GM19438 (cell line): ENCODE results near the gene CEP57L1.
A peak's percentile ranks its signal among the peaks of the same experiment; 100 is the strongest.
"Not testable (repeated sequence)": the region's sequence is repeated elsewhere in the genome, so short reads cannot be mapped to it uniquely, and the experiment has no call there.

Experiments used
- ATAC-seq: cut with Tn5 transposase; IDR thresholded peaks from one replicate; pipeline ENCODE4 v1.9.1; 2021; ENCODE audit warnings: low read depth; ENCODE audit not compliant: unreplicated experiment

The CEP57L1 gene

DNA sequence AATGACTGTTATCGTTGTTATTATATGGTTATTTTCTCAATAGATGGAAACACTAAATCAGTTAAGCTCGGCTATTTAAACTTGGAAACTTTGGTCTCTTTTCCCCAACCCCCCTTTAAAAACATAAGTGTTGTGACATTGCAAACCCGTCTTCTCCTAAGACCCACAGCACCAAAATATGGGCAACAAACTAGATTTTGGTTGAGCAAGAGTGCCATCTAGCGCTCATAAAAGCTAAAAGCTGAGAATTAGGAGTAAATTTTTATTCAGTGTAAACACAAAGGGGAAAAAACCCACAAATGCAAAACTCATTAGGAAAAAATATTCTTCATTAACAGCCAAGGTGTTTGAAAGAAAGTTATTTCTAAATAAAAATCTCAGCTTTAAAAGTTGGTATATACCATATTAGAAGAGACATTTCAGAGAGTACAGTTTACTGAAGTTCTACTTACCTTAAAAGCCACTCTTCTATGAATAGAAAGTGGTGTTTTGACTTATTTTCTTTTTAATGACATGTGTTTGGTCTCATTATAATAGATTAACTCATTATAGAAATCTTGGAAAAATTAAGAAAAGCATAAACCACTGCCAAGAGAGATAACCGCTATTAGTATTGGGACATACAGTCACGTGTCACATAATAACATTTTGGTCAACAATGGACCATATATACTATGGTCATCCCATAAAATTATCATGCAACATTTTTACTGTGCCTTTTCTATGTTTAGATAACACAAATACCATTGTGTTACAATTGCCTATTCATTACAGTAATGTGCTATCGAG, 21.8 kb upstream of the CEP57L1 start:
- ATAC-seq: no peak

DNA sequence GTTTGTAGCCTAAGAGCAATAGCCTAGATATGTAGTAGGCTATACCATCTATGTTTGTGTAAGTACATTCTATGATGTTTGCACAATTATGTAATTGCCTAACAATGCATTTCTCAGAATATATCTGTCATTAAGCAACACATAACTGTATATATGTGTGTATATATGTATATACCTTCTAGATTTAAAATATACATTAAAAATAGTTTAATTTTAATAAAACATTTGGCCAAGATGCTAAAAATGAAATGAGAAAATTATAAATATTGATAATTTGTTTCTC, 21.2 kb upstream of the CEP57L1 start:
- no peak for ATAC-seq

DNA sequence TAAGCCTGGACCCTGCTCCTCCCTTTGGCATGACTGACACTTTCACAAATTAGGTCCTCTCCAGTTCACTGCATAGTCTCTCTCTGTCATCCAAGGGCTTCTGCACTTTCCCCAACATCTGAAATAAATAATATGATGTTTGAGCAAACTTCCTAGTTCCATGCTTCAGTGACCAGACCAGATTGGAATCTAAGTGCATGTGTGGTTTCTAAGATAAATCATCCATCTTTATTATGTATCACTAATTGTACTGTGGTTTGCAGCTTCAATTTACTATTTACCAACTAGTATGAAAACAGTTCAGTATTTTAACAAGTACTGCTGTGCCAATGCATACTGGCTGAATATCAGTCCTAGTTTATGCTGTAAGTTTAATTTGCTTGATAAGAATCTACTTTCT, 19.4 kb upstream of the CEP57L1 start:
- ATAC-seq: no peak

DNA sequence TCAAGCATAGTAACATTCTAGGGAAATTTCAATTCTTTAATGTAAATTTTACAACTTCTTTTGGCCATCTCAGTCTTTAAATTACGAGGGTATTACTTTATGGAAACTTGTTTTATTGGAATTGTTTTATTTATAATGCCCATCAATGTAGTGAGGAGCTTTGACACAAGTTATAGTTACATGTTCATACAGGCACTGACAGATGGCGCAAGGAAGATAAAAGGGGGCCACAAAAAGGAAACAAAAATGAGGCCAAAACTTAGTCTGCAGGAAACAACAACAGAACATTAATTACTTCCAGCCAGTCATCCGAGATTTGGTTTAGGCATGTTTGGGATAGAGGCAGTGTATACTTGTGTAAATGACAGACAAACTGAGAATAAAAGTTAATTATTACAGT, 18.9 kb upstream of the CEP57L1 start:
- ATAC-seq: no peak

DNA sequence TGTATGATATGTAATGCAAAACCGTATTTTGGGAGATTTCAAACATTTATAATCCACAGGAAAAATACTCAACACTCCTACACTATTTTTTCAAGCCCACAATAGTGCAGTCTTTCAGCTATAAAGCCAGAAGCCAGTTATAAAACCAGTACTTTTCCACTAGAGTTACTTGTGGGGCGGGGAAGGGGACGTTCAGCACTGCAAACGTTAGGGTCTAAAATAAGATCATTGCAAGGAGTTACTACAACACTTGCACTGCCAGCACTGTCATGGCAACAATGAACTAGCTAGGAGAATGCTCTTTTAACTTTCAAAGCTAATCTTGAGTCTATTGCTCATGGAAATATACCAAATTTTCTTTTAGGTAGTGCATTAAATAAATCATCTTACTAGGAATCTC, 15.3 kb upstream of the CEP57L1 start:
- ATAC-seq: no peak

DNA sequence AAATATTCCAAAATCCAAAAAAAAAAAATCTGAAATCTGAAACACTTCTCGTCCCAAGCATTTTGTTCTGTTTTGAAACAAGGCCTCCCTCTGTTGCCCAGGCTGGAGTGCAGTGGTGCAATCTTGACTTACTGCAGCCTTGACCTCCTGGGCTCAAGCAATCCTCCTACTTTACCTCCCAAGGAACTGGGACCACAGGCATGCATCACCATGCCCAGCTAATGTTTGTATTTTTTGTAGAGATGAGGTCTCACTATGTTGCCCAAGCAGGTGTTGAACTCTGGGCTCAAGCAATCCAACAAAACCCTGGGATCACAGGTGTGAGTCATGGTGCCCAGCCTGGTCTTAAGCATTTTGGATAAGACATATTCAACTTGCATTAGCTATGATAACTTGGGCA, 14.3 kb upstream of the CEP57L1 start:
- no peak for ATAC-seq

DNA sequence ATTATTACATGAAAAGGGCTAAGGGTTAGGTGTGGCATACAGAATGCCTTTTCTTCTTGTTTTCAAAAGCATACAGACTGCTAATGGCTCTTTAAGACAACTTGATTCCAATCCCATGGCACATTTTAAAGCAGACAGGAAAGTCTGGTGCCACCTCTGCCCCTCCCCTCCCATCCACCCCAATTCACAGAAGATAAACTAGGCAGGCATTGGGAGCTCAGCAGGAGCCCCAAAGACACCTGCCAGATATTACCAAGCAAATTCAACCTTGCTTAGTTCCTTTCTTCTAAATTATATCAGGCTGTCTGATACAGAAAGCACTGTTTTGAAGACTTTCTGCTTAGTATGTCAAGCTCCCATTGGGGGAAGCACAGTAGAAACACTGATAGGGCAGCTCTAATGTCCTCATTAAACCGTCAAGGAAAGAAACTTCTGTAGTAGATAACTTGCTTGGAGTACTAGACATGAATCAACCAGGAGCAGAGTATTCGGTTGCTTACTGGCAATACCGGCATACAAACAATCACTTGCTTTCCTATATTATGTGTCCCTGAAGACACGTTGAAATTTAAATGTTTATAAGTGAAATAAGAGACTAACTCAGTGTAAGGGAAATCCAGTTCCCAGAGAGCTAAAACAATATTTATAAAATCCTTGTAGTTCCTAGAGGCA, 13.7 kb upstream of the CEP57L1 start:
- ATAC-seq: no peak

DNA sequence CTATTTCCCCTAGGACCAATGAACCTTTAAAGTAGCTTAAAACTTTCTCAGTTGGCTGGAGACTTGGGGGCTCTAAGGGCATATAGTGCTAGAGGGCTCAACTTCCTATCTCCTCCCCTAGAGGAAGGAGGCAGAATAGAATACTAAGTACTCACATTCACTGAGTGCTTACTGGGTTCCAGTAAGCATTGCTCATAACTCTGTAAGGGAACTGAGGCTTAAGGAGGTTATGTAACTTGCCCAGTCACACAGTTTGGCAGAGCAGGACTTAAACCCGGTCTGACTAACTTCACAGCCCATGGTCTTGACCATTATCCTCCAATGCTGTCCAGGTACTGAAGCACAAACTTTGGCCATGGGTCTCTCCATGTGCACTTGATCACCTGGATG, 13.1 kb upstream of the CEP57L1 start:
- no peak for ATAC-seq

DNA sequence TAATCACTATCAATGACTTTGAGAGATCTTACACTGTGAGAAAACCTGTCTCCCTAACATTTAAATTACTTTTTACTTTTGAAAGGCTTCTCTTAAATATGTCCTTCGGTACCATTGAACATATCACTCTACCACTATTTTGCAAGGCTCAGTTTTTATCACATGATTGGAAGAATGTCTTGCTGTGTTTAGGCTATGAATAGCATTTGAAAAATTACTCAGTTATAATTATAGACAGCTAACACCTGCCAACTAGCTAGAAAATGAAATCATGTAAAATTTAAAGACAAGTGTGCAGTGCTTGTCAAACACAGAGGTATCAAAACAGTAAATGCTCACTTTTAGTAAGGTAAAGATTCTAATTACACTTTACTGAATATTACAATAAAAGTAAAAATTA, 11.7 kb upstream of the CEP57L1 start:
- ATAC-seq: no peak

DNA sequence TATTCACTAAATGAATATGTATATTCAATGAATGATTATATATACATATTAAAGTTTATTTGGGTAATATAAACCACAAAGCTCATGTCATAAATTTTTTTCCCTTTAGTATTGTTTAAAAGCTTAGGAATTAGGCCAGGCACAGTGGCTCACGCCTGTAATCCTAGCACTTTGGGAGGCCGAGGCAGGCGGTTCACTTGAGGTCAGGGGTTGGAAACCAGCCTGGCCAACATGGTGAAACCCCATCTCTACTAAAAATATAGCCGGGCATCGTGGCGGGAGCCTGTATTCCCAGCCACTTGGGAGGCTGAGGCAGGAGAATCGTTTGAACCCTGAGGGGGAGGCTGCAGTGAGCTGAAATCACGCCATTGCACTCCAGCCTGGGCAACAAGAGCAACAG, 11.2 kb upstream of the CEP57L1 start:
- not testable (repeated sequence) for ATAC-seq

DNA sequence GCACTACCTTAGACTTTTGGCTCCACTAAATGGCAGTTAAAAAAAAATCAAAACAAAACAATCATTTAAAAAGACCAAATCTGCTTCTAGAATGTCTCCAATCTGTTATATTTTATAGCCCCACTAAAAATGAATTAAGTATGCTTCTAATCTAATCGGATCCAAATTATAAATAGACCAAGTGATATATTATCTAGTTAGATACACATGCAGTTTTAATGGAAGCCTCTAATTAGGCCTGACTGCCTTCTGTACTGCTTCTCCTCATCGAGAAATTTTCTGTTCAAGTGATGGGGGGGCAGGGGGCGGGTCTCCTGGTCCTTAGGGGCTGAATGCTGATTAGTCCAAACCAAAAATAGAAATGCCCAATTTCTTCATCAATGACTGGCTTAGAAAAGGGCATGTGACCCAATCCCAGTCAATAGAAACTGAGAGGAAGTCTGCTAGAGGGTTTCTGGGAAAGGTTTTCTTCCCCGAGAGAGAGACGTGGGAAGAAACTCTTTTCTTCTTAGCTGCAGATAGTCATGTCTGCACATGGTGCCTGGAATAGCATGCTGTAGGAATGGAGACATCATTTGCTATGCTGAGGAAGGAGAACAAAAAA, 7.5 kb upstream of the CEP57L1 start:
- no peak for ATAC-seq

DNA sequence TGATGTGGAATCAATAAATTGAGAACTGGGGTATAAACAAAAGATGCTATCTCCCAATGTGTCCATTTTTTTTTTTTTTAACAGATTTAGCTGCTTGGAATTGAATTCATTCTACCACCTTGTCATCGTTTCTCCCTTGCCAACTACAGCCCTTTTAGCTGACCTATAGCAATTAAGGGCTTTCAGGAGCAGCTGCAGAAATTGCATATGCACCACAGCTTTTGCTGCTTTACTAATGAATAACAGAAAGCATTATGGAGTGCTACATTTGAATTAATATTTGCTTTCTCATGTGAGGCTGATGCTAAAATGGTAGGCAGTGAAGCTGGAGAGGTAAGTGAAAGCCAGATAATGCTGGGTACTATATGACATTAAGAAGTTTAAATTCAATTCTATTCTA, 6.3 kb upstream of the CEP57L1 start:
- no peak for ATAC-seq

DNA sequence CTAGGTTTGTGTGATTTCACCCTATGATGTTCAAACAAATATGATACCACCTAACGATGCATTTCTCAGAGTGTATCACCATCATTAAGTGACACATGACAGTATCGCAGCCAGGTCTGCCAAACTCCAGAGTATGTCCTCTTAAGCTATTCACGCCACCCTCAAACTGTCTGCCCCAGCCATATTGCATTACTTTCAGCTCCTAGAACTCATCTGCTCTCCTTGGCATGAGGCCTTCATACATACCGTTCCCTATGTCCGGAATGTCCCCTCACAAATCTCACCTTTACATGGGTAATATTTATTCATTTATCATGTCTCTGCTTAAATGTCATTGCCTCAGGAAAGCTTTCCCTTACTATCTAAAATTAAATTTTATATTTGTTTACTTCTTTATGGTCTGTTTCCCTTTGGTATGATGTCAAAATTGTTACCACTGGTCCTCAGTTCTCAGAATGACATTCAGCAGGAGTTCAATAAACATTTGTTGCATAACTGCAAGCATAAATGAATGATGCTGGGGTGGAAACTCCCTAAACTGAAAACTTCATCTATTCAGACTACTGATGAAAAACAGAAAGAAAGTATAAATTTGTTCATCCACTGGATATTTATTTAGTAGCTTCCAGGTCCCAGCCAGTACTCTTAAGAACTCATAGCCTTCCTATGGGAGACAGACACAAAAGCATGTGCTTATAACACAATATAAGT, 3.8 kb upstream of the CEP57L1 start:
- no peak for ATAC-seq

DNA sequence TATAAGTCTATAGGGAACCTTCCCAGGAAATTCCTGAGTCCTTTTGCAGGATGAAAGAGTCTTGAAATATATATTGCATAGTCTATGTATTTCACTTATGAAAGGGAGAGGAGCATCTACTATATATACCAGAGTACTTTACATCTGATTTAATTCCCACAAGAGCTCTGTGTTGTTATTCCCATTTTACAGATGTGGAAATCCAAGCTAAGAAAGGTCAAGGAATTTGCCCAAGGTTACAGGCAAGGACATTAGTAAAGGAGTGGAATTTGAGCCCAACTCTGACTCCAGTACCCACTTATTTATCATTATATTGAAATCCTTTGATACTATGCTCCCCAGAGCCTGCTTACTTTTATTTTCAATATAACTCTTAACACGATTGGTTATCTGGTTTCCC, 3.2 kb upstream of the CEP57L1 start:
- ATAC-seq: no peak

DNA sequence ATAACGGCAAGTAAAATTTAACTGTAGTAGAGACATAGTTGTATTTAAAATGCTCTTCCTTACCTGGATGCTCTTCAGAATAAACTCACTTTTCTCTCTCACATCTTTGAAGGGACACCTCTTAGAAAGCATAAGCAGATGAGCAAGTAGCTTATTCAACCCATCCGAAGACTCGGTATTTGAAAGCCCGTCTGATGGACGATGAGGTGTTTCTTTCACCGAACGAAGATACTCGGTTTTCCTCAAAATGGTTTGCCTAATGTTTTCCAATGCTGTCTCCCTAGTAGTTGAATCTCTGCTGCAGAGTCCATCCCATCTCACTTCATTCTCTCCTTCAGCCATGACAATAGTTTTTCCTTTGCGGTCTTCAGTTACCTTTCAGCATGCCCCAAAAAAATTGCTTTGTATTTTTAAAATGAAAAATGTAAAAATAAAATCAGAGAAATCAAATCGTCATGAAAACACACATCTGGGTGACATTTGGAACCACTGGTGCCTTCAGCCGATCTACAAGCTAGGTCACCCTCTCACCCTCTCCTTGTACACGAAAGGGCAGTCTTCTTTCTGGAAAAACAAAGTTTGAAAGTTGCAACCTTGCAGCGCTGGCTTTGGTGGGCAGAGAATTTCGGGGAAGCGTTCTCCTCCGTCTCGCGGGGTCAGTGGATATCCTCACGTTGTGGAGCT, 1.4 kb upstream of the CEP57L1 start:
- ATAC-seq: peak; percentile 3

DNA sequence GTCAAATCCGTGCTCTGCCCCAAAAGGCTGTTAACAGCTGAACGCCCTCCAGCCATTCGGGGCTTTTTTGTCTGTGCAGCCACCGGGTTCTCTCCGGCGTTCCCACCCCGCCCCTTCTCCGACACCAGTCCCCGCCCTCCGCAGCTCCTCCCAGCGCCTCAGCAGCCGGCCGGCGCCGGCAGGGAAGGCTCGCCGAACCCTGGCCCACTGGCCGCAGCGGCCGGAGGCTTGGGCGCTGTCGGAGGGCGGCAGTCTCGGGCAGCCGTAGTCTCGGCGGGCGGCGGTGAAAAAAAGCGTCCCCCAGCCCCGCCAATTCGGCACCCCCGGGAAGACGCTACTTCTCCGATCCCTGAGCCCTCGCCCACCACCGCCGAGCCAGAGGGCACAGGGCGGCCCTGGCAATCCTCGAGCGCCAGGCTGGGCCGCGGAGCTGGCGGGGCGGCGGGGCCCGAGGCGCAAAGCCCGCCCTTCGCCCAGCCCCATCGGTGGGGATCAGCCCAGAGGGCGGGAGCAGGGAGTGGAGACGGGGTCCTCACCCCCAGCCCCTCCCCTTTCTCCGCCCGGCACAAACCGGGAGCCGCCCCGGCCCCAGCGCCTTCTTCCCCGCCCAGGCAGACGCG, 781 bp upstream of the CEP57L1 start, which contains the start of gene SESN1:
TSS of gene SESN1 (minus strand) at position 431 of the 620 bp plus-strand sequence. CDS start 773 bp downstream, outside the sequence.
- peak; percentile 65 for ATAC-seq

DNA sequence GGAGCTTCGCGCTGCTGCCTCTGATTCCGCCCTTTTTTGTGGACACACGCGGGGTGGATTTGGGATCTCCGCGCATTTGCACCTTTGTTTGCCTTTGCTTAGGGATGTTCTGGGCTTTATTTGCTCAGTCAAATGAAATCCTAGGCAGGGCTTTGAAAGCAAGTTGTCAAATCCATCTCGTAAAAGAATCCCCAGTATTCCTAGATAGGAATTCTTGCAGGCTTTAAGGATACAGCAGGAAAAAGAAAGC, 453 bp downstream of the CEP57L1 start:
- ATAC-seq: no peak

DNA sequence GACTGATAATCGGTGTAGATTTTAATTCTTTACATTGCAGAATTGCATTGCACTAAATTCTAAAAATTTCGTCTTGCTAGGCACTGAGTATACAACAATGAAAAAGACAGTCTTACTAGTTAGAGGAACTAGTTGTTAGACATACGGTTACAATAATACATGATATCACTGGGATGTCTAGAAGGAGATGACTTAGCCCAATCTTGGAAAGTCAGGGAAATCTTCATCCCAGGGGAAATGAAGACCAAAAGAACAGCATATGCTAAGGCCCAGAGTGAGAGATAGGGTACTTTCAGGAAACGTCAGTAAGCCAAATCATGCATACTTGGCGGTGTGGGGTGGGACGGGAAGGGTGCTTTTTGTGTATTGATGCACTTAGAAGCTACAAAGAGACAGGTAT, 901 bp downstream of the CEP57L1 start:
- ATAC-seq: no peak

DNA sequence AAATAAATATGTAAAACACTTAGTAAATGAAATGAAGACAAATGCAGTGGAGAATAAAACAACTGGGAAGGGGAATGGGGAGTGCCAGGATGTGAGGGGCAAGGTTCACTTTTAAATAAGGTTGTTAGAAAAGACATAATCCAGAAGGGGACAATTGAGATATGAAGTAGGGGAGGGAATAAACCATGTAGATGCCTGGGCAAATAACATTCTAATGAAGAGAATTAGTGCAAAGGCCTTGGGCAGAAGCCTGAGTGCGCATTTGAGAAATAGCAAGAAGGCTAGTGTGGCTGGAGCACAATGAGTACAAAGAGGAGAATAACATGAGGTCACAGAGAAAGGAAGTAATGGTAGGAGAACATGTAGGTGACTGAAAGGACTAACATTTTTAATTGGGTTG, 2.4 kb downstream of the CEP57L1 start:
- ATAC-seq: no peak

DNA sequence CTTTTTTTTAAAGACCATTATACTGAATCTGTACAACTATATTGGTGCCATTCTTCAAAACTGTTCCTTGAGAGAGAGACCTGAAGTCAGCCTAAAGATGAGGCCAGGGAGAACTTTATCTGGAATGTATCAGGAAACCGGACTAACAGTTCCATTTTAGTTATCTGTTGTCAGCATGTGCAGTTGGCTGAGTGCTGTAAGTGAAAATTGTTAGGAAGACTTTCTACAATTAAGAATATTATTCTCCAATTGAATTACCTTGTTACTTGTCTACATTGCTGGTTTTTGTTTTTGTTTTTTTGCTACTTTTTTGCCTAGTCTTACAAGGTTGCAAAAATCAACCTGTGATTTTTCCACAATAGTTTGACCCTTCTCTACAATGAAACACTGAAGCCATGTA, 7.5 kb downstream of the CEP57L1 start:
- no peak for ATAC-seq

DNA sequence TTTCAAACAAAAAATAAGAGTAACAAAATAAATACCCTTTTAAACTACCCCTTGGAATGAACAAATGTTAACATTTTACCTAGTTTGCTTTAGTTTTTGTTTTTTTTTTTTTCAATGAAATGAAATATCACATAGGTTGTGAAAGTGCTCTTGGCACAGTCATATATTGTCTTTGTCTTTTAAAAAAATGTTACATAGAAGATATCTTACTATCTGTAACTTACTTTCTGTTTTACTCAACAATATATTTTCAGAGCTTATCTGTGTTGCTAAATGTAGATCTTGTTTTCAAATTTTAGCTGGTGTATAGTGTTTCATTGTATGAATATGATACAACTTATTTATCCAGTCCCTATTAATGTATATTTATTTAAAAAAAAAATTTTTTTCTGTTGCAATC, 8.6 kb downstream of the CEP57L1 start:
- ATAC-seq: no peak
